ENCODE measurements around the gene ZNF511.

The ZNF511 gene

DNA sequence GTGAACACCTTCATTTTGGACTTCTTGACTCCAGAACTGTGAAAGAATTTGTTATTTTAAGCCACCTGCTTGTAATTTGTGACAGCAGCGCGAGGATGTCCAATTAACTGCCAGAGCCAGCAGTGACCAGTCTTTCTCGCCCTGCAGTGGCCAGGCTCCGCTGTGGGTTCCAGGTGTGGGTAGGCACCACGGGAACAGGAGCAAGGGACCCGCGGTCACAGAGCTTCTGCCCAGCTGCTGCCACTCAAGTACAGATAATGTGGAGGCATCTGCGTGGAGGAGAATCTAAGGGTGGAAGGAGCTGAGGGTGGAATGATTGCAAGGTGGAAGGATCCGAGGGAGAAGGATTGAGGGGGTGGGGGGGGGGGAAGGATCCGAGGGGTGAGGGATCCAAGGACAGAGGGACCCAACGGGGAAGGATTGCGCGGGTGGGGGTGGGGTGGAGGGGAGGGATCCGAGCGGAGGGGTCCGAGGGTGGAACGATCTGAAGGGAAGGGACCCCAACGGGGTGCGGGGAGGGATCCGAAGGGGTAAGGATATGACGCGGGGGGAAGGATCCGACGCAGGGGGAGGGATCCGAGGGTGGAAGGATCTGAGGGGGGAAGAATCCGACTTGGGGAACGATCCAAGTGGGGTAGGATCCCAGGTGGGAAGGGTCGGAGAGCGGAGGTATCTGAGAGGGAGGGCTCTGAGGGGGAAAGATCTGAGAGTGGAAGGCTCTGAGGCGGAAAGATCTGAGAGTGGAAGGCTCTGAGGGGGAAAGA, 24.4 kb downstream of the ZNF511 start:
- Histone ChIP-seq H3K4me3 (ENCODE audit: low read length) (no peak overlapping the region), H2AK5ac (ENCODE audit: low read length) (no peak overlapping the region), H3K4me2 (ENCODE audit: low read length) (no peak overlapping the region), H2BK15ac (replicated peaks; ENCODE audit: low read depth) (no peak overlapping the region), H3K27me3 (ENCODE audit: insufficient read depth, low read length, poor library complexity) (peaks cover 33% of the 10 kb centered on the region), H4K5ac (ENCODE audit: low read length) (no peak overlapping the region), H3K9ac (ENCODE audit: low read length) (no peak overlapping the region), H3K79me2 (ENCODE audit: control insufficient read depth, insufficient read depth, low read length) (no peaks in the 10 kb centered on the region), H2BK5ac (ENCODE audit: low read length) (no peak overlapping the region), H3K18ac (ENCODE audit: low read length) (no peak overlapping the region), H3K36me3 (ENCODE audit: control insufficient read depth, insufficient read depth, low read length) (no peaks in the 10 kb centered on the region), H2BK120ac (ENCODE audit: low read depth, low read length) (no peak overlapping the region), H3K23ac (ENCODE audit: low read length) (no peak overlapping the region), H3K56ac (ENCODE audit: low read length) (no peak overlapping the region), H3K4ac (ENCODE audit: low read depth, low read length) (no peak overlapping the region), H3K79me1 (ENCODE audit: low read length) (no peaks in the 10 kb centered on the region), H4K8ac (ENCODE audit: low read depth, low read length) (no peak overlapping the region), H3K27ac (ENCODE audit: low read depth, low read length) (no peak overlapping the region), H3K4me1 (ENCODE audit: control insufficient read depth, low read depth, low read length) (no peaks in the 10 kb centered on the region)
- no peak for DNase-seq
- WGBS (ENCODE audit: extremely low coverage, insufficient coverage, low lambda C conversion rate): no CpG with 5 or more reads among the region's 30 CpGs

DNA sequence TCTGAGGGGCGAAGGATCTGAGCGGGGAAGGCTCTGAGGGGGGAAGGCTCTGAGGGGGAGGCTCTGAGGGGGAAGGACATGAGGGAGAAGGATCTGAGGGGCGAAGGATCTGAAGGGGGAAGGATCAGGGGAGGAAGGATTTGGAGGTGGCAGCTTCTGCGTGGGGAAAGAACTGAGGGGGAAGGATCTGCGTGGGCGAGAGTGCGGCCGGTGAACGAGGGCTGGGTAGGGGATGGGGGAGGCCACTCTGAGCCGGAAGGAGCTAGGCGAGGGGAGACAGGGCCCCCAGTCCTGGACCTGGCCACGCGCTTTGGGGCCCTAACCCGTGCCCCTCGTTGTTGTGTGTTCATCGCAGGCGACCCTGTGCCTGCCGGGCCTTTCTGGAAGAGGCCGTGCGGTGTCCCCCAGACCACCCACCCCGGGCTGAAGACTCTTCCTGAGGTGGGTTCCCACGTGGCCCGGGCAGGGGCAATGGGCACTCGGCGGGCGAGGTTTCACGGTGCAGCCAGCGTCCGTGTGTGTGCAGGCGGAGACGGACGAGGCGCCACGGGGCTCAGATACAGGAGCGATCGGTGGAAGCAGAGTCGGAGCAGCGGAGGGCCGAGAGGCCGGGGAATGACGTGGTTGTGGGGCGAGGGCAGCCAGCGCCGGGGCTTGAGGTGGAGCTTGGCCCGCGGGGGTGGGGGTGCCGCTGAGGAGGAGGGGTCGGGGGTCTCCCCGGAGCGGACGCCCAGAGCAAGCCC, 26.0 kb downstream of the ZNF511 start:
- no peak overlapping the region for H3K23ac ChIP-seq (ENCODE audit: low read length)
- no peaks in the 10 kb centered on the region for H3K36me3 ChIP-seq (ENCODE audit: control insufficient read depth, insufficient read depth, low read length)
- no peak overlapping the region for H3K9ac ChIP-seq (ENCODE audit: low read length)
- H3K79me1 ChIP-seq (ENCODE audit: low read length): no peaks in the 10 kb centered on the region
- H3K27ac ChIP-seq (ENCODE audit: low read depth, low read length): no peak overlapping the region
- no peaks in the 10 kb centered on the region for H3K79me2 ChIP-seq (ENCODE audit: control insufficient read depth, insufficient read depth, low read length)
- peaks cover 33% of the 10 kb centered on the region for H3K27me3 ChIP-seq (ENCODE audit: insufficient read depth, low read length, poor library complexity)
- no peak overlapping the region for H2AK5ac ChIP-seq (ENCODE audit: low read length)
- no peak overlapping the region for H3K56ac ChIP-seq (ENCODE audit: low read length)
- no peak overlapping the region for H4K5ac ChIP-seq (ENCODE audit: low read length)
- H3K4me3 ChIP-seq (ENCODE audit: low read length): no peak overlapping the region
- H3K4ac ChIP-seq (ENCODE audit: low read depth, low read length): no peak overlapping the region
- no peak overlapping the region for H2BK5ac ChIP-seq (ENCODE audit: low read length)
- no peaks in the 10 kb centered on the region for H3K4me1 ChIP-seq (ENCODE audit: control insufficient read depth, low read depth, low read length)
- no peak overlapping the region for H3K18ac ChIP-seq (ENCODE audit: low read length)
- no peak overlapping the region for H4K8ac ChIP-seq (ENCODE audit: low read depth, low read length)
- no peak overlapping the region for H3K4me2 ChIP-seq (ENCODE audit: low read length)
- no peak overlapping the region for H2BK15ac ChIP-seq (replicated peaks; ENCODE audit: low read depth)
- no peak overlapping the region for H2BK120ac ChIP-seq (ENCODE audit: low read depth, low read length)
- no CpG with 5 or more reads among the region's 51 CpGs for WGBS (ENCODE audit: extremely low coverage, insufficient coverage, low lambda C conversion rate)
- DNase-seq: no peak

DNA sequence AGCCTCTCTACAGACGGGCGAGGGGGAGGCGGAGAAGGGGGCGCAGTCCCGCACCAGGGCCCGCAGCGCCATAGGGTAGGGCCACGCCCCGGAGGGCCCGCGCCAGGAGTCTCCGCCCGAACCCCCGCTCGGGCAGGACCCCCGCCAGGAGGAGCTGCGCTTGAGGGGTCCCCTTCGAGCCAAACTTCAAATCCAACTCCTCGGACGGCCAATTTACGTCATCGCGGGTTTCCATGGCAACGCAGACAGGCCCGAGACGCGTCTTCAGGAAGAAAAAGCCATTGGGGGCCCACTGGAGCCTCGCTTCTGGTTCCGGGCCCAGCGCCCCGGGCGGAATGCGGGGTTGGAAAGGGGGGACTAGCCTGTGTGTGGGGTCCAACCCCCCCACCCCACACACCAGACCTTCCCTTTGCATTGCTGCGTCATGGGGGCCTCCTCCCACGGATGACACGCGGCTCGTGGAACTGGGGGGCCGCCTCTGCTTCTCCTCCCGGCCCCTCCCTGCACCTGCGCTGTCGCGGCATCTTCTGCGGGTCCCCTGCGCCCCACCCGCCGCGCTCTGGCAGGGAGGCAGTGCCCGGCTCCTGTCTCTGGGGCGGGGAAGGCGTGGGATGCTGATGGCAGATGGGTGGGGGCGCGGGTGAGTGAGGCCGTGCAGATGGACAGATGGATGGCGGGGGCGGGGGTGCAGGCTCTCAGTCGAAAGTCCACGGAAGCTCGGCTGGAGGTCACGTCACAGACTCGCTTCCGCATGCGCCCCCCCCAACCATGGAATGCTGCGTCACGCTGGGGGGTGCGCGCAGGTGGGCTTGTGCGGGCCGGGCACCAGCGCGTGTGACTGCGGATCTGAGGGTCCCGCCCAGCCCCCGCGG, 26.8 kb downstream of the ZNF511 start:
- Histone ChIP-seq H3K23ac (ENCODE audit: low read length) (no peak overlapping the region), H3K27me3 (ENCODE audit: insufficient read depth, low read length, poor library complexity) (peaks cover 33% of the 10 kb centered on the region), H3K4me1 (ENCODE audit: control insufficient read depth, low read depth, low read length) (no peaks in the 10 kb centered on the region), H3K4me3 (ENCODE audit: low read length) (no peak overlapping the region), H2BK5ac (ENCODE audit: low read length) (no peak overlapping the region), H2BK15ac (replicated peaks; ENCODE audit: low read depth) (no peak overlapping the region), H2BK120ac (ENCODE audit: low read depth, low read length) (no peak overlapping the region), H4K8ac (ENCODE audit: low read depth, low read length) (no peak overlapping the region), H3K36me3 (ENCODE audit: control insufficient read depth, insufficient read depth, low read length) (no peaks in the 10 kb centered on the region), H3K4me2 (ENCODE audit: low read length) (no peak overlapping the region), H2AK5ac (ENCODE audit: low read length) (no peak overlapping the region), H3K27ac (ENCODE audit: low read depth, low read length) (no peak overlapping the region), H4K5ac (ENCODE audit: low read length) (no peak overlapping the region), H3K4ac (ENCODE audit: low read depth, low read length) (no peak overlapping the region), H3K18ac (ENCODE audit: low read length) (no peak overlapping the region), H3K9ac (ENCODE audit: low read length) (no peak overlapping the region), H3K79me1 (ENCODE audit: low read length) (no peaks in the 10 kb centered on the region), H3K79me2 (ENCODE audit: control insufficient read depth, insufficient read depth, low read length) (no peaks in the 10 kb centered on the region), H3K56ac (ENCODE audit: low read length) (no peak overlapping the region)
- DNase-seq: peak; percentile 75
- no CpG with 5 or more reads among the region's 75 CpGs for WGBS (ENCODE audit: extremely low coverage, insufficient coverage, low lambda C conversion rate)

DNA sequence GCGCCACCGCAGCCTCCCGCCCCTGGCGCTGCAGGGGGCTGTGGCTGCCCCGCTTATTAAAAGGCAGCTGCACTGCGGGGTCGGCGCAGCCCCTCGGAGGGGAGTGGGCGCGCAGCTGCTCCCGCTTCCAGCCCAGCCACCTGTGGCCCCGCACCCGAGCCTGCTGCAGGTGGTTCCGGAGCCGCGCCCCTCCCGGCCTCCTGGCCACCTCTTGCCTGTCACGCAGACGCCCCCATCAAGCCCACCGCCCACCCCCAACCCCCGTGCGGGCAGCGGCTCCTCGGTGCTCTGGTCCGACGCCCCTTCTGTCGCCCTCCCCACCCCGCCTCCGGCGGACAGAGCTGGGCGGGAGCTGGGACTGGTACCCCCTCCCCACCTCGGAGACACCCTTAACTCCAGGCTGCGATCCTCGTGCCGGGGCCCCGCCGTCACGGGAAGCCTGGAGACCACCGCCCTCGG, 27.4 kb downstream of the ZNF511 start:
- H3K79me1 ChIP-seq (ENCODE audit: low read length): no peaks in the 10 kb centered on the region
- no peak overlapping the region for H3K27ac ChIP-seq (ENCODE audit: low read depth, low read length)
- no peaks in the 10 kb centered on the region for H3K36me3 ChIP-seq (ENCODE audit: control insufficient read depth, insufficient read depth, low read length)
- H4K8ac ChIP-seq (ENCODE audit: low read depth, low read length): no peak overlapping the region
- H3K18ac ChIP-seq (ENCODE audit: low read length): no peak overlapping the region
- DNase-seq: no peak
- no peak overlapping the region for H2BK15ac ChIP-seq (replicated peaks; ENCODE audit: low read depth)
- no CpG with 5 or more reads among the region's 41 CpGs for WGBS (ENCODE audit: extremely low coverage, insufficient coverage, low lambda C conversion rate)
- H3K79me2 ChIP-seq (ENCODE audit: control insufficient read depth, insufficient read depth, low read length): no peaks in the 10 kb centered on the region
- no peak overlapping the region for H3K56ac ChIP-seq (ENCODE audit: low read length)
- H3K23ac ChIP-seq (ENCODE audit: low read length): no peak overlapping the region
- no peaks in the 10 kb centered on the region for H3K4me1 ChIP-seq (ENCODE audit: control insufficient read depth, low read depth, low read length)
- no peak overlapping the region for H3K4me3 ChIP-seq (ENCODE audit: low read length)
- H3K27me3 ChIP-seq (ENCODE audit: insufficient read depth, low read length, poor library complexity): peaks cover 33% of the 10 kb centered on the region
- H2BK5ac ChIP-seq (ENCODE audit: low read length): no peak overlapping the region
- no peak overlapping the region for H2AK5ac ChIP-seq (ENCODE audit: low read length)
- H4K5ac ChIP-seq (ENCODE audit: low read length): no peak overlapping the region
- no peak overlapping the region for H3K9ac ChIP-seq (ENCODE audit: low read length)
- no peak overlapping the region for H3K4ac ChIP-seq (ENCODE audit: low read depth, low read length)
- H2BK120ac ChIP-seq (ENCODE audit: low read depth, low read length): no peak overlapping the region
- H3K4me2 ChIP-seq (ENCODE audit: low read length): no peak overlapping the region

DNA sequence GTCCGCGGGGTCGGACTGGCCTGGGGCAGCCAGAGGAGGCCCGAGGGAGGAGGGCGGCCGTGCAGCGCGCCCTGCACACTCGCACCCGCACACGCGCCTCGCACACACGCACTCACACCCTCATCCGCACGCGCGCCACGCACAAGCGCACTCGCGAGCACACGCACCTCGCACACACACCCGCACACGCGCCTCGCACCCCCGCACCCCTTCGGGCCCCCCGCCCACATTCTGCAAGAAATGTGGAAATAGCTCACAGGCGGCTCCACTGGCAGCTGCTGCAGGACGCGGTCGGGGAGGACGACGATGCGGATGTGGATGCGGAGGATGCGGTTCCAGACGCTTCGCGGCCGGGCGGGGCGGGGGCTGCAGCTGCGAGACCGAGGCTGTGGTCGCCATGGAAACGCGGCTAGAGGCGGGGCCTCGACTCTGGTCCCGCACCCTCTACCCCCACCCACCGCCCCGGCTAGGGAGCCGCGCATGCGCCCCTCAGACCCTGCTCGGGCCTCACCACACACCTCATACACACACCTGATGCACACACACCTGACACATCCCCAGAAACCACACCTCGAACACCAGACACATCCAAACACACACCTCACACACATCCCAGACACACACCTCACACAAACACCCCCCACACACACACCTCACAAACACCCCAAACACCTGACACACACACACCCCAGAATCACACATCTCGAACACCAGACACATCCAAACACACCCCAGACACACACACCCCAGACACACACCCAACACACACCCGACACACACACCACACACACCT, 28.1 kb downstream of the ZNF511 start, which contains the start of gene CALY:
Gene CALY (minus strand): TSS at position 320 of the 793 bp plus-strand sequence. CDS start 7,907 bp downstream, outside the sequence.
- H3K9ac ChIP-seq (ENCODE audit: low read length): no peak within 1 kb of the TSS
- no peak within 1 kb of the TSS for H3K18ac ChIP-seq (ENCODE audit: low read length)
- no peak within 1 kb of the TSS for H2BK15ac ChIP-seq (replicated peaks; ENCODE audit: low read depth)
- no peaks in the 10 kb centered on the region for H3K79me2 ChIP-seq (ENCODE audit: control insufficient read depth, insufficient read depth, low read length)
- no peak within 1 kb of the TSS for H2AK5ac ChIP-seq (ENCODE audit: low read length)
- H3K4ac ChIP-seq (ENCODE audit: low read depth, low read length): no peak within 1 kb of the TSS
- no peak within 1 kb of the TSS for H3K23ac ChIP-seq (ENCODE audit: low read length)
- H3K4me2 ChIP-seq (ENCODE audit: low read length): no peak within 1 kb of the TSS
- H3K79me1 ChIP-seq (ENCODE audit: low read length): no peaks in the 10 kb centered on the region
- no peaks in the 10 kb centered on the region for H3K36me3 ChIP-seq (ENCODE audit: control insufficient read depth, insufficient read depth, low read length)
- H2BK120ac ChIP-seq (ENCODE audit: low read depth, low read length): no peak within 1 kb of the TSS
- H3K27ac ChIP-seq (ENCODE audit: low read depth, low read length): no peak within 1 kb of the TSS
- no peaks in the 10 kb centered on the region for H3K4me1 ChIP-seq (ENCODE audit: control insufficient read depth, low read depth, low read length)
- peak; percentile 56 for DNase-seq
- WGBS (ENCODE audit: extremely low coverage, insufficient coverage, low lambda C conversion rate): no CpG with 5 or more reads among the region's 63 CpGs
- H3K4me3 ChIP-seq (ENCODE audit: low read length): no peak within 1 kb of the TSS
- H3K56ac ChIP-seq (ENCODE audit: low read length): no peak within 1 kb of the TSS
- no peak within 1 kb of the TSS for H4K8ac ChIP-seq (ENCODE audit: low read depth, low read length)
- H3K27me3 ChIP-seq (ENCODE audit: insufficient read depth, low read length, poor library complexity): peaks cover 33% of the 10 kb centered on the region
- H4K5ac ChIP-seq (ENCODE audit: low read length): no peak within 1 kb of the TSS
- no peak within 1 kb of the TSS for H2BK5ac ChIP-seq (ENCODE audit: low read length)
